D721Med (cell line): Measurements from ENCODE around the gene LRRC23.

Experiments
- DNase-seq: peaks from one replicate; pipeline ENCODE4 v3.0.0; 2011; ENCODE audit warnings: low spot score; ENCODE audit not compliant: insufficient read length
- FAIRE-seq: peaks from 2 replicates; lab custom pipeline; 2011; peaks lifted over from hg19 to GRCh38; lab: Jason Lieb, UNC
- TF ChIP-seq, protein P1 (sequence below): IDR thresholded peaks from 2 replicates; pipeline ENCODE4 v1.5.1; 2012; ENCODE audit warnings: mild to moderate bottlenecking, control low read depth; ENCODE audit not compliant: insufficient read depth; ENCODE audit errors: missing control alignments

LRRC23 gene

DNA sequence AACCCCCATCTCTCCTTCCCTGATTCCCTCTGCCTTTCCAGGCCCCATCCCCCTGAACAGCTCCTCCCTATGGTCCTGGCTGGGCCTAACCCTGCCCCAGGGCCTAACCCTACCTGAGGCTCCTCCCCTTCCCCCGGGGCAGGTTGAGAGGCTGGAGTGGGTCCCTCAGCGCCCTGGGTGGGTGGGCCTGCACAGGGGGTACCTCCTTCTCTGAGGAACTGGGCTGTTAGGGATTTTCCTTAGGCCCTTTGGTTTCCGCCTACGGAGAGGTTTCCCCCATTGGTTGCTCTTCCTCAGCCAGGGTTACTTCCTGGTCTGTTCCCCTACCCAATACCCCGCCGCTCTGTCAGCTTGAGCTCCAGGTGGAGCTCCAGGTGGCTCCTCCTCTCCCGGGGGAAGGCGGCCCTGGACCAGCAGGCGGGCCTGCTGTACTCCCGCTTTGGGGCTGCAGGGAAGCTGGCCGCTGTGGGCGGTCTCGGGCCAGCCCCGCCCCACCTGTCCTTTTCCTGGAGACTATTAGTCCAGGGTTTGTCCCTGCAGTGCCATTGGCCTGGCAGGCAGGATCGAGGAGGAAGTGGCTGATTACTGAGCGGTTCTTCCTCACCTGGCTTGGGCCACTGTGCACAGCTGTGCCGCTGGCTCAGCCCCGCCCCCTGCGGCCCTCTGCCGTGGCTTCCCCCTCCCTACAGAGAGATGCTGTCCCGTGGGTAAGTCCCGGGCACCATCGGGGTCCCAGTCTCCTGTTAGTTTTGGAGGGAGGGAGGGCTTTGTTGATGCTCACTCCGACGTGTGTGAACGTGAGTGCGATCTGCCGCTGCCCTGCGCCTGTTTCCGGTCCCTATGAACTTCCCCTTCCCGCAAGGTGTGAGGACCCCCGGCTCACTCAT, 41.7 kb downstream of the LRRC23 start:
- FAIRE-seq, result no peak
- no peak for DNase-seq
- TF ChIP-seq, protein P1, sequence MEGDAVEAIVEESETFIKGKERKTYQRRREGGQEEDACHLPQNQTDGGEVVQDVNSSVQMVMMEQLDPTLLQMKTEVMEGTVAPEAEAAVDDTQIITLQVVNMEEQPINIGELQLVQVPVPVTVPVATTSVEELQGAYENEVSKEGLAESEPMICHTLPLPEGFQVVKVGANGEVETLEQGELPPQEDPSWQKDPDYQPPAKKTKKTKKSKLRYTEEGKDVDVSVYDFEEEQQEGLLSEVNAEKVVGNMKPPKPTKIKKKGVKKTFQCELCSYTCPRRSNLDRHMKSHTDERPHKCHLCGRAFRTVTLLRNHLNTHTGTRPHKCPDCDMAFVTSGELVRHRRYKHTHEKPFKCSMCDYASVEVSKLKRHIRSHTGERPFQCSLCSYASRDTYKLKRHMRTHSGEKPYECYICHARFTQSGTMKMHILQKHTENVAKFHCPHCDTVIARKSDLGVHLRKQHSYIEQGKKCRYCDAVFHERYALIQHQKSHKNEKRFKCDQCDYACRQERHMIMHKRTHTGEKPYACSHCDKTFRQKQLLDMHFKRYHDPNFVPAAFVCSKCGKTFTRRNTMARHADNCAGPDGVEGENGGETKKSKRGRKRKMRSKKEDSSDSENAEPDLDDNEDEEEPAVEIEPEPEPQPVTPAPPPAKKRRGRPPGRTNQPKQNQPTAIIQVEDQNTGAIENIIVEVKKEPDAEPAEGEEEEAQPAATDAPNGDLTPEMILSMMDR, result no peak

DNA sequence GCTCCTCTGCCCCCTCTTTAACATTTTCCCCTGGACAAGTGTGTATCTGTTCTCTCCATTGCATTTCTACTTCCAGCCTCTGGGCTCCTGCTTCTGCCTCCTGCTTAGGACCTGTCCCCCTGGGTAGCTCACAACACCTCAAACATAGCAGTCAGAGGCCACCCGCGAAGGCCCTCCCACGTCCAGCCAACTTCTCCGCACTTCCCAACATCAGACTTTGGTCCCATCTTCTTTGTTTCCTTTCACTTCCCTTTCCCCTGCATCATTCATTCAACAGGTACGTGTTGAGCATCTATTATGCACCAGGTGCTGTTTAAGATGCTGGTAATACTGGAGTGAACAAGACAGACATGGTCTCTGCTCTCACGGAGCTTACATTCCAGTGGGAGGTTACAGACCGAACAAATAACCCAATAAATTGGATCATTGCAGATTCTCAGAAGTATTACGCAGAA, 42.3 kb downstream of the LRRC23 start:
- no peak for FAIRE-seq
- TF ChIP-seq, protein P1, result no peak

DNA sequence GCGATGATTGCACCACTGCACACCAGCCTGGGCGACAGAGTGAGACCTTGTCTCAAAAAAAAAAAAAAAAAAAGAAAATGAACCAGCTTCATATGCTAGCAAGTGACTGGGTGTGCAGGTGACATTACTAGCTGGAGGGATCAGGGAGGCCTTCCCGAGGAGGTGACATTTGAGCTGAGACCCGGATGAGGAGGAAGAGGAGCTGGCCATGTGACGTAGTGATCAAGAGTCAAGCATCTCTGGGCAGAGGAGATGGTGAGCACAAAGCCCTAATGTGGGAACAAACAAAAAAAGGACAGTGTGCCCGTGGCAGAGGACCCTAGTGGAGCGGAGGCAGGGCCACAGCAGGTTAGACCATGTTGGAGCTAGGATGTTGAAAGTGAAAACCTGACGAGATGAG, 43.0 kb downstream of the LRRC23 start:
- DNase-seq, result no peak
- TF ChIP-seq, protein P1, result no peak
- no peak for FAIRE-seq

More for the DNA sequence above, 42.3 kb downstream of the LRRC23 start:
- no peak for DNase-seq

DNA sequence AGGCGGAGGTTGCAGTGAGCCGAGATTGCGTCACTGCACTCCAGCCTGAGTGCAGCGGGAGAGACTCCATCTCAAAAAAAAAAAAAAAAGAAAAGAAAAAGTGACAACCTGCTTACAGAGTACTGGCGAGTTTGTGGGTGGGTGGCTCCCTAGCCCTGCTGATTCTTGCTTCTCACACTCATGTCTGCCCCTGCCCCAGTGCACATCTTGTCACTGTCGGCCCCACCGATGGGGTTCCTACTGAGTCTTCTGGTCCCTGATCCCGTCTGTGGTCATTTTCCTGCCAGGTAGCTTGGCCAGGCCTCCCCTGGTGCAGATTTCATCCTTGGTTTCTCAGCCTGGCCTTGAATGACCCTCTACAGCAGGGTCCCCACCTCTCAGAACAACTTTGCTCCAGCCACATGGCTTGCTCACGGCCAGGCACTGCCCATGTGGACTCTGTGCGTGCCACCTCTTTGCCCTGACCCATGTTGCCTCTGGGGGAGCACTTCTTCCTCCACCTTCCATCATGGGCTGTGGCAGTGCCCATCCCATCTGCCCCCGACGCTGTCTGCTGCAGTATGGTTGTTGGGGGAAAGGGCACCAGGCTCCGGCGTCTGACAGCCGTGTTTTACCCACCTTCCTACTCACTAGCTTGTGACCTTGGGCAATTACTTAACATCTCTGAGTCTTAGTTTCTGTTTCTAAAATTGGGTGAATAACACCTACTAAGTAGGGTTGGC, 44.4 kb downstream of the LRRC23 start:
- DNase-seq (no peak), FAIRE-seq (no peak)
- TF ChIP-seq, protein P1, result no peak

DNA sequence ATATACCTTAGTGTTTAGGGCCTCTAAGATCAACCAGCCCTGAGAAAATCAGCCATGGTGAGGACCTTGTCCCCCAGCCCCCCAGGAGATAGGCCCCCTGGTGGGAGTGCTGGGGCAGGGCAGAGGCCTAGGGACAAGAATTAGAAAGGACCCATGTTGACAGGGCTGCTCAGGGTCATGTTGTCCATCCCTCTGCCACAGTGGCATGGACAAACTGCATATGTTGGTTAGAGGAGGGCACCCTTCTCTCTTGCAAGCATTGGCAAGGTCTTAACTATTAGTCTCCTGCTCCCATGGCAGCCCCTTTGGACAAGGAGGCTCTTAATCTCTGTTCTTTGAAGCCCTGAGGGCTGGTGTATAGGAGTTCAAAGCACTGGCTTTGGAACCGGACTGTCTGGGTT, 45.8 kb downstream of the LRRC23 start:
- FAIRE-seq (no peak), DNase-seq (no peak)
- TF ChIP-seq, protein P1, result peak; percentile 8

DNA sequence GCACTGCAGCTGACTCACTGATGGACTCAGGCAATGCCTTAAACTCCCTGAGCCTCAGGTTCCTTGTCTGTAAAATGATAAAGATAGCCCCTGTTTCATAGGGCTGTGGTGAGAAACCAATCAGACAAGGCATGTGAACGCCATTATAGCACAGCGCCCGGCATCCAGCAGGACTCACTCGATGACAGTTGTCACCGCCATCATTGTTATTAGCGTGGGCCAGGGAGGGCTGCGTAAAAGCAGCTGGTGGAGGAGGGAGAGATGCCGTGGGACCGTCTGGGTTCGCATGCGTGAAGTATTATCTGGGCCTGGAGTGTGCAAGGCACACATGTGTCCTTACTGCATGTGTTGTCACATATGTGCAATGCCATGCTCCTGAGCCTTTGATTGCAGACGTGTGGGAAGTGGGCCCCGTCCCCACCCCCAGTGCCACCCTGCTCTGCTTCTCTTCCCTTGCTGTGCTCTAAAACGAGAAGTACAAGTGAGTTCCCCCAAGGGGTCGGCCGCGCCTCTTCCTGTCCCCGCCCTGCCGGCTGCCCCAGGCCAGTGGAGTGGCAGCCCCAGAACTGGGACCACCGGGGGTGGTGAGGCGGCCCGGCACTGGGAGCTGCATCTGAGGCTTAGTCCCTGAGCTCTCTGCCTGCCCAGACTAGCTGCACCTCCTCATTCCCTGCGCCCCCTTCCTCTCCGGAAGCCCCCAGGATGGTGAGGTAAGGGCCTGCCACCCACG, 46.4 kb downstream of the LRRC23 start, which contains the start of gene PTPN6:
Gene PTPN6, plus strand, starts transcription at position 546 of the 730 bp plus-strand sequence. Its CDS starts 157 bp downstream, at position 703.
- no peak for DNase-seq
- FAIRE-seq, result no peak
- TF ChIP-seq, protein P1, result no peak
